Peyer's patch (tissue), 4 donors: ENCODE measurements around the gene RBMXL2. TPM values are rescaled to one million over a fixed set of nuclear protein-coding genes. Genes with fewer than 3 reads are reported as not detected.

Experiments
- DNase-seq, 3 donors: peaks; one replicate each; pipeline ENCODE4 v3.0.0-alpha.2; 2017 to 2019
- H3K27ac ChIP-seq, 4 donors: fragments of 200-600 bp; sonication (generic); one replicate each; pipeline ENCODE4 v1.5.1; 2016 to 2019
- H3K27me3 ChIP-seq, 2 donors: fragments of 200-600 bp; sonication (generic); one replicate each; pipeline ENCODE4 v1.5.1; 2019
- H3K36me3 ChIP-seq, 3 donors: fragments of 200-600 bp; sonication (generic); one replicate each; pipeline ENCODE4 v1.5.1; 2016 to 2019
- H3K4me1 ChIP-seq, 4 donors: fragments of 200-600 bp; sonication (generic); one replicate each; pipeline ENCODE4 v1.5.1; 2016 to 2019
- H3K4me3 ChIP-seq, 4 donors: fragments of 200-600 bp; sonication (generic); 1 replicate in 3 of 4; 2 replicates in 1 of 4; pipeline ENCODE4 v1.5.1; 2016 to 2019; ENCODE audit warnings: mild to moderate bottlenecking in 1 of 4
- H3K9me3 ChIP-seq, 4 donors: fragments of 200-600 bp; sonication (generic); one replicate each; pipeline ENCODE4 v1.5.1; 2016 to 2019; ENCODE audit warnings: mild to moderate bottlenecking in 1 of 4
- CTCF ChIP-seq, 6 experiments: fragments of 450-650 bp in 4 of 6; fragments of 200-600 bp in 2 of 6; sonication (generic) in 1 of 6; IDR thresholded peaks; one replicate each; pipeline ENCODE4 v1.5.1; 2017 to 2019; ENCODE audit warnings: antibody characterized with exemption in 6 of 6, mild to moderate bottlenecking in 3 of 6, moderate library complexity in 1 of 6
- POLR2A ChIP-seq, 2 donors: fragments of 450-650 bp; IDR thresholded peaks; one replicate each; pipeline ENCODE4 v1.5.1; 2017; ENCODE audit warnings: antibody characterized with exemption in 2 of 2, mild to moderate bottlenecking in 2 of 2, moderate library complexity in 2 of 2
- total RNA-seq, 4 donors: library from RNA; depleted of rRNA; stranded (reverse); fragments of >200 nt; gene quantifications; one replicate each; pipeline ENCODE4 v1.1.0, GENCODE V29; 2016

Gene RBMXL2
- total RNA-seq, 4 donors from 2014 or later, result not detected

- Histone ChIP-seq H3K4me3 (no peak overlapping the region), H3K27ac (no peak overlapping the region), H3K36me3 (no peaks in the 10 kb centered on the region), H3K9me3 (no peaks in the 10 kb centered on the region), H3K27me3 (no peaks in the 10 kb centered on the region), H3K4me1 (no peaks in the 10 kb centered on the region)
- no peak for TF ChIP-seq POLR2A (IDR thresholded peaks at IDR 0.05)
- TF ChIP-seq CTCF (IDR thresholded peaks at IDR 0.05), result no peak
- no peak for DNase-seq
Measured at GRCh38 chr11:7116370-7116769, 27.6 kb downstream of the RBMXL2 start.

- Histone ChIP-seq H3K36me3 (no peaks in the 10 kb centered on the region), H3K4me3 (no peak overlapping the region), H3K27ac (no peak overlapping the region), H3K4me1 (no peaks in the 10 kb centered on the region), H3K9me3 (no peaks in the 10 kb centered on the region), H3K27me3 (no peaks in the 10 kb centered on the region)
- no peak for TF ChIP-seq CTCF (IDR thresholded peaks at IDR 0.05)
- no peak for TF ChIP-seq POLR2A (IDR thresholded peaks at IDR 0.05)
- no peak for DNase-seq
Measured at GRCh38 chr11:7138051-7138450, 49.3 kb downstream of the RBMXL2 start.

Other genes starting within 250 kb of the RBMXL2 start
- not detected for gene OR10A5, start 243.3 kb upstream of the RBMXL2 start, total RNA-seq
- not detected for gene OR10A2, start 225.9 kb upstream of the RBMXL2 start, total RNA-seq
- gene OR10A4, start 212.4 kb upstream of the RBMXL2 start, total RNA-seq, result not detected
- gene OR2D2, start 196.5 kb upstream of the RBMXL2 start, total RNA-seq, result 1 to 10 TPM in 1 of 4 donors, under 1 TPM in 1, not detected in 2; 0.80 to 2.0 TPM
- gene OR2D3, start 168.0 kb upstream of the RBMXL2 start, total RNA-seq, result not detected
- 10 to 100 TPM in 2 of 4 donors, 1 to 10 TPM in 2; 5.1 to 19.8 (median 10.4) TPM for gene ZNF215, start 162.6 kb upstream of the RBMXL2 start, total RNA-seq
- 1 to 10 TPM in 3 of 4 donors, under 1 TPM in 1; 0.76 to 3.3 (median 1.7) TPM for gene ZNF214, start 68.7 kb upstream of the RBMXL2 start, total RNA-seq
- gene NLRP14, start 68.5 kb upstream of the RBMXL2 start, total RNA-seq, result 1 to 10 TPM in 1 of 4 donors, under 1 TPM in 1, not detected in 2; 0.27 to 1.7 TPM
- gene SYT9, start 162.9 kb downstream of the RBMXL2 start, total RNA-seq, result not detected